Transverse colon (tissue), 4 donors: ENCODE data around the gene VSIG4. TPM values are rescaled to one million over a fixed set of nuclear protein-coding genes. Genes with fewer than 3 reads are reported as not detected.

Experiments
- DNase-seq: peaks from one replicate; pipeline ENCODE4 v3.0.0-alpha.2; 2019
- H3K27ac ChIP-seq, 4 donors: fragments of 200-600 bp; sonication (generic); 2 replicates each; pipeline ENCODE4 v1.5.1; 2016 to 2018; ENCODE audit warnings: inconsistent platforms in 4 of 4
- H3K27me3 ChIP-seq: fragments of 200-600 bp; sonication (generic); 2 replicates; pipeline ENCODE4 v1.5.1; 2017; ENCODE audit warnings: inconsistent platforms
- H3K36me3 ChIP-seq, 4 donors: fragments of 200-600 bp; sonication (generic); 2 replicates each; pipeline ENCODE4 v1.5.1; 2017 to 2019; ENCODE audit warnings: inconsistent platforms in 4 of 4
- H3K4me1 ChIP-seq, 4 donors: fragments of 200-600 bp; sonication (generic); 2 replicates each; pipeline ENCODE4 v1.5.1; 2017 to 2020; ENCODE audit warnings: inconsistent platforms in 4 of 4
- H3K4me3 ChIP-seq, 4 donors: fragments of 200-600 bp; sonication (generic); 1 replicate in 1 of 4; 2 replicates in 3 of 4; pipeline versions ENCODE4 v1.5.1 to v1.6.1; 2017 to 2019; ENCODE audit warnings: inconsistent platforms in 4 of 4
- H3K9me3 ChIP-seq, 2 donors: fragments of 200-600 bp; sonication (generic); 2 replicates each; pipeline ENCODE4 v1.5.1; 2017 to 2019; ENCODE audit warnings: inconsistent platforms in 2 of 2
- CTCF ChIP-seq, 5 experiments: fragments of 200-600 bp in 3 of 5; fragments of 450-650 bp in 2 of 5; sonication (generic) in 3 of 5; IDR thresholded peaks; 1 replicate in 2 of 5; 2 replicates in 3 of 5; pipeline ENCODE4 v1.5.1; 2016 to 2017; ENCODE audit warnings: antibody characterized with exemption in 5 of 5, inconsistent platforms in 3 of 5, mild to moderate bottlenecking in 2 of 5, moderate library complexity in 1 of 5
- EP300 ChIP-seq: sonication (generic); formaldehyde crosslinking; IDR thresholded peaks from one replicate; pipeline ENCODE4 v1.6.1; 2017; ENCODE audit warnings: antibody characterized with exemption, low read depth
- POLR2A ChIP-seq: fragments of 450-650 bp; IDR thresholded peaks from one replicate; pipeline ENCODE4 v1.6.1; 2016; ENCODE audit warnings: antibody characterized with exemption, mild to moderate bottlenecking, moderate library complexity
- POLR2AphosphoS5 ChIP-seq, 3 donors: sonication (generic); formaldehyde crosslinking; IDR thresholded peaks; one replicate each; pipeline ENCODE4 v1.6.1; 2016; ENCODE audit warnings: antibody characterized with exemption in 3 of 3
- WGBS, 2 donors: methylation state at CpG; one replicate each; pipeline ENCODE4 v1.1.5; 2018; ENCODE audit warnings: low coverage in 1 of 2; 5-methylcytosine and 5-hydroxymethylcytosine counted together
- in situ Hi-C, 4 donors: fragments of 200-750 bp; cut with MboI; loops; one replicate each; pipeline versions ENCODE4 v1.15.0 to v1.15.1; 2017; ENCODE audit warnings: low sequenced_read_pairs in 3 of 4, low pct_ligation_motif_present in 1 of 4, low pct_unique_long_range_greater_than_20kb in 1 of 4
- intact Hi-C: fragments of 100-400 bp; cut with DNase I; formaldehyde crosslinking; loops from one replicate; pipeline ENCODE4 v1.15.1; 2023; ENCODE audit warnings: low total_unique reads
- total RNA-seq, 4 donors: library from RNA; depleted of rRNA; stranded (reverse); fragments of >200 nt; gene quantifications; one replicate each; pipeline ENCODE4 v1.1.0, GENCODE V29; 2016

The VSIG4 gene
- total RNA-seq, 4 donors from 2014 or later: 7.5 to 66.9 (median 32.1) TPM

- TF ChIP-seq POLR2AphosphoS5 (IDR thresholded peaks at IDR 0.05) (no peak), CTCF (IDR thresholded peaks at IDR 0.05) (no peak), POLR2A (no peak), EP300 (no peak)
- no peaks in the 10 kb centered on the region for H3K36me3 ChIP-seq
- WGBS, 2 donors: 76% methylated on average over 1 of the region's 1 CpG; no CpG with 5 or more reads in 1 of the 2 donors
- H3K27me3 ChIP-seq: no peaks in the 10 kb centered on the region
- H3K27ac ChIP-seq: no peak overlapping the region
- in situ Hi-C loops: no loop called here
- intact Hi-C loops: no loop called here
- no peak for DNase-seq
- H3K9me3 ChIP-seq: no peaks in the 10 kb centered on the region
- no peak overlapping the region for H3K4me3 ChIP-seq
- no peaks in the 10 kb centered on the region for H3K4me1 ChIP-seq
Measured at GRCh38 chrX:66021401-66021764, 18.5 kb downstream of the VSIG4 start.

GRCh38 chrX:66020631-66021334, 19.1 kb downstream of the VSIG4 start:
- DNase-seq: no peak
- H3K4me3 ChIP-seq: no peak overlapping the region
- H3K4me1 ChIP-seq: no peaks in the 10 kb centered on the region
- no peak overlapping the region for H3K27ac ChIP-seq
- H3K27me3 ChIP-seq: no peaks in the 10 kb centered on the region
- no peaks in the 10 kb centered on the region for H3K9me3 ChIP-seq
- no peaks in the 10 kb centered on the region for H3K36me3 ChIP-seq
- in situ Hi-C loops (no loop called here), intact Hi-C loops (no loop called here)
- WGBS, 2 donors: 66 to 100% methylated on average over 1 to 10 of the region's 10 CpGs
- TF ChIP-seq POLR2AphosphoS5 (IDR thresholded peaks at IDR 0.05) (no peak), EP300 (no peak), POLR2A (no peak), CTCF (IDR thresholded peaks at IDR 0.05) (no peak)

- no peak for DNase-seq
- intact Hi-C loops (no loop called here), in situ Hi-C loops (no loop called here)
- no peak overlapping the region for H3K27ac ChIP-seq
- TF ChIP-seq EP300 (no peak), POLR2AphosphoS5 (IDR thresholded peaks at IDR 0.05) (no peak), POLR2A (no peak), CTCF (IDR thresholded peaks at IDR 0.05) (no peak)
- H3K4me3 ChIP-seq: no peak overlapping the region
- H3K27me3 ChIP-seq: no peaks in the 10 kb centered on the region
- H3K4me1 ChIP-seq: no peaks in the 10 kb centered on the region
- 71 to 74% methylated on average over 2 of the region's 2 CpGs for WGBS, 2 donors
- no peaks in the 10 kb centered on the region for H3K9me3 ChIP-seq
- no peaks in the 10 kb centered on the region for H3K36me3 ChIP-seq
Measured at GRCh38 chrX:66019974-66020373, 19.9 kb downstream of the VSIG4 start.

- in situ Hi-C loops: no loop called here
- DNase-seq: no peak
- WGBS, 2 donors: 80% methylated on average over 1 of the region's 1 CpG; no CpG with 5 or more reads in 1 of the 2 donors
- no peaks in the 10 kb centered on the region for H3K36me3 ChIP-seq
- no peak overlapping the region for H3K4me3 ChIP-seq
- no peaks in the 10 kb centered on the region for H3K4me1 ChIP-seq
- no peak overlapping the region for H3K27ac ChIP-seq
- no peaks in the 10 kb centered on the region for H3K9me3 ChIP-seq
- intact Hi-C loops: no loop called here
- no peaks in the 10 kb centered on the region for H3K27me3 ChIP-seq
- TF ChIP-seq POLR2AphosphoS5 (IDR thresholded peaks at IDR 0.05) (no peak), POLR2A (no peak), EP300 (no peak), CTCF (IDR thresholded peaks at IDR 0.05) (no peak)
Measured at GRCh38 chrX:66019310-66019652, 20.6 kb downstream of the VSIG4 start.
